ENCODE measurements around the gene APOB. TPM values are rescaled to one million over a fixed set of nuclear protein-coding genes. Genes with fewer than 3 reads are reported as not detected.
A peak's percentile ranks its signal among the peaks of the same experiment; 100 is the strongest.

The APOB gene
- total and polyA plus RNA-seq, 2 of the 13 experiments (the other 11 are each of a cell fraction or from before 2014, with no cell fraction given), result 1,569 to 2,515 TPM

DNA sequence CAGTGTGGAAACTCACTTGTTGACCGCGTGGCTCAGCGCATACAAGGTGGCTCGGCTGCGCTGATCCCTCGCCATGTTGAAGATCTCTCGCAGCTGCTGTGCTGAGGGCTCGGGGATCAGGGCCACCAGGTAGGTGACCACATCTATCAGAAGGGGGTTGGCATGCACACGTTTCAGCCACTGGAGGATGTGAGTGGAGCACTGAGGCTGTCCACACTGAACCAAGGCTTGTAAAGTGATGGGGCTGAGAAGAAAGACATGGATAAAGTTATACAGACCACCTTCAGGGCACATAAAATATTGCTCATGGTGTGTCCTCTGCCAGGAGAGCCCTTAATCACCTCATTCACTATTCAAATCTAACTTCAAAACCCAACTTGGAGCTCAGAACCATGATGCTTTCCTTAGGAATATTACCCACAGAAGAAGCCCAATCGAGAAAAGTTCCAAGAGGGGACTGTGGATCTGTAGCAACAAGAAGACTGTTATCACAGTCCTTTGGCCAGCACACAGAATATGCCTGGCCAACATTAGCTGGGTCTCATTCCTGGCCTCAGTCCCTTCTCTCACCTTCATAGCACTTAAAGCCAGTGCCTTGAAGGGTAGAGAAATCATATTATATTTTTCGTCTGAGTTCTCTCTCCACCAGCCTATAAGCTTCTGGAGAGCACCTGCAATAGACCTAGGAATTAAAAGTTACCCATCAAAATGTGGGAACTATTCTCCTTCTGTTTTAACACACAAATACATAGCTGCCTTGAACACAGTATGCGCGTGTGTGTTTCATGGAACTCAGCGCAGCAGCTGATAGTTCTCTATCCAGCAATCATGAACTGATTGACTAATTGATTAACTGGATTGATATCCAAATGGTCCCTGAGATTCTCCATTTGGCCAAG, 11.3 kb downstream of the APOB start (continued):
- TF ChIP-seq, protein P1, sequence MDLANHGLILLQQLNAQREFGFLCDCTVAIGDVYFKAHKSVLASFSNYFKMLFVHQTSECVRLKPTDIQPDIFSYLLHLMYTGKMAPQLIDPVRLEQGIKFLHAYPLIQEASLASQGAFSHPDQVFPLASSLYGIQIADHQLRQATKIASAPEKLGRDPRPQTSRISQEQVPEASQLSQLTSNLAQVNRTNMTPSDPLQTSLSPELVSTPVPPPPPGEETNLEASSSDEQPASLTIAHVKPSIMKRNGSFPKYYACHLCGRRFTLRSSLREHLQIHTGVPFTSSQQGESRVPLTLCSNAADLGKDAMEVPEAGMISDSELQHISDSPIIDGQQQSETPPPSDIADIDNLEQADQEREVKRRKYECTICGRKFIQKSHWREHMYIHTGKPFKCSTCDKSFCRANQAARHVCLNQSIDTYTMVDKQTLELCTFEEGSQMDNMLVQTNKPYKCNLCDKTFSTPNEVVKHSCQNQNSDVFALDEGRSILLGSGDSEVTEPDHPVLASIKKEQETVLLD (CRISPR knock-in tag; IDR thresholded peaks at IDR 0.05; ENCODE audit: low read depth), result no peak
- no peak for TF ChIP-seq ARID2 (CRISPR knock-in tag; IDR thresholded peaks at IDR 0.05; ENCODE audit: borderline replicate concordance)
- no peak for TF ChIP-seq SNAPC2 (CRISPR knock-in tag; IDR thresholded peaks at IDR 0.05)
- TF ChIP-seq BCL3 (CRISPR knock-in tag; IDR thresholded peaks at IDR 0.05), result no peak
- no peak for TF ChIP-seq TP53 (CRISPR knock-in tag; conservative IDR thresholded peaks at IDR 0.05)
- no peak for TF ChIP-seq ZNF274 (CRISPR knock-in tag; IDR thresholded peaks at IDR 0.05)
- no peak for TF ChIP-seq RXRB (CRISPR knock-in tag; IDR thresholded peaks at IDR 0.05; ENCODE audit: borderline replicate concordance)
- no peak for TF ChIP-seq NR1H2 (CRISPR knock-in tag; IDR thresholded peaks at IDR 0.05; ENCODE audit: borderline replicate concordance, low read depth)
- TF ChIP-seq GLI4 (CRISPR knock-in tag; IDR thresholded peaks at IDR 0.05; ENCODE audit: borderline replicate concordance), result peak; percentile 50; the same call in 1 of the 2 replicates
- no peak for TF ChIP-seq ZNF562 (CRISPR knock-in tag; IDR thresholded peaks at IDR 0.05; ENCODE audit: borderline replicate concordance)
- no peak for TF ChIP-seq GRHL1 (CRISPR knock-in tag; conservative IDR thresholded peaks at IDR 0.05)
- TF ChIP-seq, protein P2, sequence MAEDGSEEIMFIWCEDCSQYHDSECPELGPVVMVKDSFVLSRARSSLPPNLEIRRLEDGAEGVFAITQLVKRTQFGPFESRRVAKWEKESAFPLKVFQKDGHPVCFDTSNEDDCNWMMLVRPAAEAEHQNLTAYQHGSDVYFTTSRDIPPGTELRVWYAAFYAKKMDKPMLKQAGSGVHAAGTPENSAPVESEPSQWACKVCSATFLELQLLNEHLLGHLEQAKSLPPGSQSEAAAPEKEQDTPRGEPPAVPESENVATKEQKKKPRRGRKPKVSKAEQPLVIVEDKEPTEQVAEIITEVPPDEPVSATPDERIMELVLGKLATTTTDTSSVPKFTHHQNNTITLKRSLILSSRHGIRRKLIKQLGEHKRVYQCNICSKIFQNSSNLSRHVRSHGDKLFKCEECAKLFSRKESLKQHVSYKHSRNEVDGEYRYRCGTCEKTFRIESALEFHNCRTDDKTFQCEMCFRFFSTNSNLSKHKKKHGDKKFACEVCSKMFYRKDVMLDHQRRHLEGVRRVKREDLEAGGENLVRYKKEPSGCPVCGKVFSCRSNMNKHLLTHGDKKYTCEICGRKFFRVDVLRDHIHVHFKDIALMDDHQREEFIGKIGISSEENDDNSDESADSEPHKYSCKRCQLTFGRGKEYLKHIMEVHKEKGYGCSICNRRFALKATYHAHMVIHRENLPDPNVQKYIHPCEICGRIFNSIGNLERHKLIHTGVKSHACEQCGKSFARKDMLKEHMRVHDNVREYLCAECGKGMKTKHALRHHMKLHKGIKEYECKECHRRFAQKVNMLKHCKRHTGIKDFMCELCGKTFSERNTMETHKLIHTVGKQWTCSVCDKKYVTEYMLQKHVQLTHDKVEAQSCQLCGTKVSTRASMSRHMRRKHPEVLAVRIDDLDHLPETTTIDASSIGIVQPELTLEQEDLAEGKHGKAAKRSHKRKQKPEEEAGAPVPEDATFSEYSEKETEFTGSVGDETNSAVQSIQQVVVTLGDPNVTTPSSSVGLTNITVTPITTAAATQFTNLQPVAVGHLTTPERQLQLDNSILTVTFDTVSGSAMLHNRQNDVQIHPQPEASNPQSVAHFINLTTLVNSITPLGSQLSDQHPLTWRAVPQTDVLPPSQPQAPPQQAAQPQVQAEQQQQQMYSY (CRISPR knock-in tag; IDR thresholded peaks at IDR 0.05), result no peak
- no peak for TF ChIP-seq RARA (CRISPR knock-in tag; IDR thresholded peaks at IDR 0.05)
- TF ChIP-seq, protein P3, sequence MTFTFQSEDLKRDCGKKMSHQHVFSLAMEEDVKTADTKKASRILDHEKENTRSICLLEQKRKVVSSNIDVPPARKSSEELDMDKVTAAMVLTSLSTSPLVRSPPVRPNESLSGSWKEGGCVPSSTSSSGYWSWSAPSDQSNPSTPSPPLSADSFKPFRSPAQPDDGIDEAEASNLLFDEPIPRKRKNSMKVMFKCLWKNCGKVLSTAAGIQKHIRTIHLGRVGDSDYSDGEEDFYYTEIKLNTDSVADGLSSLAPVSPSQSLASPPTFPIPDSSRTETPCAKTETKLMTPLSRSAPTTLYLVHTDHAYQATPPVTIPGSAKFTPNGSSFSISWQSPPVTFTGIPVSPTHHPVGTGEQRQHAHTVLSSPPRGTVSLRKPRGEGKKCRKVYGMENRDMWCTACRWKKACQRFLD (CRISPR knock-in tag; IDR thresholded peaks at IDR 0.05; ENCODE audit: borderline replicate concordance), result no peak
- peak; percentile 80; the same call in 1 of the 2 replicates for TF ChIP-seq SSRP1 (CRISPR knock-in tag; IDR thresholded peaks at IDR 0.05)
- TF ChIP-seq FLYWCH1 (CRISPR knock-in tag; IDR thresholded peaks at IDR 0.05), result no peak
- TF ChIP-seq ZSCAN9 (CRISPR knock-in tag; IDR thresholded peaks at IDR 0.05; ENCODE audit: borderline replicate concordance), result peak; percentile 42; the same call in 1 of the 2 replicates
- no peak for TF ChIP-seq ZNF484 (CRISPR knock-in tag; IDR thresholded peaks at IDR 0.05; ENCODE audit: borderline replicate concordance, low read depth)
- no peak; the same call in 1 of the 2 replicates for TF ChIP-seq PPARG (CRISPR knock-in tag; conservative IDR thresholded peaks at IDR 0.05)
- TF ChIP-seq ATM (IDR thresholded peaks at IDR 0.05; ENCODE audit: borderline replicate concordance), result no peak

Measured in HepG2 (cell line).